ENCODE measurements around the gene ARID3B. TPM values are rescaled to one million over a fixed set of nuclear protein-coding genes. Genes with fewer than 3 reads are reported as not detected.
A peak's percentile ranks its signal among the peaks of the same experiment; 100 is the strongest.

Gene ARID3B
- total RNA-seq, 1 donor: 3.6 TPM

- Histone ChIP-seq H3K4me1 (ENCODE audit: insufficient read depth, low read length) (peaks cover 21% of the 10 kb centered on the region), H4K20me1 (ENCODE audit: insufficient read depth, low read length) (peaks cover 42% of the 10 kb centered on the region), H3K4me2 (ENCODE audit: insufficient read depth, low read length) (peak within 1 kb of the TSS; percentile 85), H3K36me3 (ENCODE audit: insufficient read depth, low read length) (peaks cover 18% of the 10 kb centered on the region), H3K9me3 (ENCODE audit: low read depth, low read length) (no peaks in the 10 kb centered on the region), H3K27me3 (ENCODE audit: insufficient read depth, low read length) (peaks cover 7% of the 10 kb centered on the region), H3K27ac (ENCODE audit: low read depth, low read length) (peak within 1 kb of the TSS; percentile 88), H3K4me3 (ENCODE audit: insufficient read depth, low read length) (peak within 1 kb of the TSS; percentile 87), H3K79me2 (ENCODE audit: insufficient read depth, low read length) (peaks cover 56% of the 10 kb centered on the region), H2AFZ (ENCODE audit: low read length) (peak within 1 kb of the TSS; percentile 87)
- DNase-seq (ENCODE audit: insufficient read length, low spot score, missing footprints): peak; percentile 100
- TF ChIP-seq, protein P1, sequence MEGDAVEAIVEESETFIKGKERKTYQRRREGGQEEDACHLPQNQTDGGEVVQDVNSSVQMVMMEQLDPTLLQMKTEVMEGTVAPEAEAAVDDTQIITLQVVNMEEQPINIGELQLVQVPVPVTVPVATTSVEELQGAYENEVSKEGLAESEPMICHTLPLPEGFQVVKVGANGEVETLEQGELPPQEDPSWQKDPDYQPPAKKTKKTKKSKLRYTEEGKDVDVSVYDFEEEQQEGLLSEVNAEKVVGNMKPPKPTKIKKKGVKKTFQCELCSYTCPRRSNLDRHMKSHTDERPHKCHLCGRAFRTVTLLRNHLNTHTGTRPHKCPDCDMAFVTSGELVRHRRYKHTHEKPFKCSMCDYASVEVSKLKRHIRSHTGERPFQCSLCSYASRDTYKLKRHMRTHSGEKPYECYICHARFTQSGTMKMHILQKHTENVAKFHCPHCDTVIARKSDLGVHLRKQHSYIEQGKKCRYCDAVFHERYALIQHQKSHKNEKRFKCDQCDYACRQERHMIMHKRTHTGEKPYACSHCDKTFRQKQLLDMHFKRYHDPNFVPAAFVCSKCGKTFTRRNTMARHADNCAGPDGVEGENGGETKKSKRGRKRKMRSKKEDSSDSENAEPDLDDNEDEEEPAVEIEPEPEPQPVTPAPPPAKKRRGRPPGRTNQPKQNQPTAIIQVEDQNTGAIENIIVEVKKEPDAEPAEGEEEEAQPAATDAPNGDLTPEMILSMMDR (IDR thresholded peaks at IDR 0.05; ENCODE audit: extremely low read depth, low read depth, low read length): no peak
These were observed 74.7 kb downstream of the ARID3B start, which contains the start of gene CLK3 for GRCh38 chr15:74615508-74616365. CLK3 (plus strand) TSS chr15:74615836; CDS start chr15:74619197, 3,361 bp downstream.

- Histone ChIP-seq H3K79me2 (ENCODE audit: insufficient read depth, low read length) (peaks cover 63% of the 10 kb centered on the region), H3K36me3 (ENCODE audit: insufficient read depth, low read length) (peaks cover 25% of the 10 kb centered on the region), H3K4me2 (ENCODE audit: insufficient read depth, low read length) (peak overlapping the region; percentile 85), H3K27me3 (ENCODE audit: insufficient read depth, low read length) (peaks cover 4% of the 10 kb centered on the region), H2AFZ (ENCODE audit: low read length) (peak overlapping the region; percentile 44), H3K4me1 (ENCODE audit: insufficient read depth, low read length) (peaks cover 21% of the 10 kb centered on the region), H3K4me3 (ENCODE audit: insufficient read depth, low read length) (peak overlapping the region; percentile 87), H3K27ac (ENCODE audit: low read depth, low read length) (peak overlapping the region; percentile 88), H3K9me3 (ENCODE audit: low read depth, low read length) (no peaks in the 10 kb centered on the region), H4K20me1 (ENCODE audit: insufficient read depth, low read length) (peaks cover 49% of the 10 kb centered on the region)
- TF ChIP-seq, protein P1 (IDR thresholded peaks at IDR 0.05; ENCODE audit: extremely low read depth, low read depth, low read length): no peak
- peak; percentile 98 for DNase-seq (ENCODE audit: insufficient read length, low spot score, missing footprints)
These were observed 75.4 kb downstream of the ARID3B start for GRCh38 chr15:74616366-74616939.

DNA sequence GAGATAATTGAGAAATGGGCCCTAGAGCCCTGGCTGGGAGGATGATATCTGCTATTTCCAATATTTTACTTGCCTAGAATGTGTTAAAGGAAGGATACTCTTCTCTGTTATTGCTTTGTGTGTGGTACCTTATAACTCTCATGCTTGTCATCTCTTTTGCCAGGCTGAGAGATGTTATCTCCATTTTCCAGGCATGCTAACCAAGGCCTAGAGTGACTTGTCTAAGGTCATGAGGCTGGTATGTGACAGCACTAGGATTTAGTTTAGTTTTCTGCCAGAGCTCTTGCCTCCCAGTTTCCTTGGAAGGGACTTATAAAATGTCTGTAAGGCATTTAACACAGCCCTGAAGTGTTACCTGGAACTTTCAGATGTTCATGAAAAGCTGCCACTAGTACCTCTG is 76.0 kb downstream of the ARID3B start:
- DNase-seq (ENCODE audit: insufficient read length, low spot score, missing footprints): peak; percentile 77
- H2AFZ ChIP-seq (ENCODE audit: low read length): no peak overlapping the region
- peaks cover 30% of the 10 kb centered on the region for H3K36me3 ChIP-seq (ENCODE audit: insufficient read depth, low read length)
- H3K27me3 ChIP-seq (ENCODE audit: insufficient read depth, low read length): peaks cover 4% of the 10 kb centered on the region
- TF ChIP-seq, protein P1 (IDR thresholded peaks at IDR 0.05; ENCODE audit: extremely low read depth, low read depth, low read length): no peak
- peaks cover 54% of the 10 kb centered on the region for H4K20me1 ChIP-seq (ENCODE audit: insufficient read depth, low read length)
- H3K79me2 ChIP-seq (ENCODE audit: insufficient read depth, low read length): peaks cover 68% of the 10 kb centered on the region
- peak overlapping the region; percentile 85 for H3K4me2 ChIP-seq (ENCODE audit: insufficient read depth, low read length)
- no peaks in the 10 kb centered on the region for H3K9me3 ChIP-seq (ENCODE audit: low read depth, low read length)
- H3K27ac ChIP-seq (ENCODE audit: low read depth, low read length): peak overlapping the region; percentile 88
- H3K4me1 ChIP-seq (ENCODE audit: insufficient read depth, low read length): peaks cover 21% of the 10 kb centered on the region
- peak overlapping the region; percentile 87 for H3K4me3 ChIP-seq (ENCODE audit: insufficient read depth, low read length)
